ENCODE results near the gene GM2A. TPM values are rescaled to one million over a fixed set of nuclear protein-coding genes. Genes with fewer than 3 reads are reported as not detected.

Gene GM2A
- total and polyA plus RNA-seq, 2 of the 13 experiments (the other 11 are each of a cell fraction or from before 2014, with no cell fraction given), result 14.6 to 29.6 TPM

GRCh38 chr5:151223447-151224264, 29.3 kb upstream of the GM2A start, which contains the start of gene CCDC69 (continued):
- TF ChIP-seq RNF219 (CRISPR knock-in tag; IDR thresholded peaks at IDR 0.05) (no peak), JARID2 (CRISPR knock-in tag; IDR thresholded peaks at IDR 0.05; ENCODE audit: insufficient replicate concordance) (no peak), SALL1 (CRISPR knock-in tag; IDR thresholded peaks at IDR 0.05) (peak; percentile 52), NKX3-1 (CRISPR knock-in tag; IDR thresholded peaks at IDR 0.05) (no peak), ZNF256 (CRISPR knock-in tag; conservative IDR thresholded peaks at IDR 0.05) (no peak), SRY (CRISPR knock-in tag; IDR thresholded peaks at IDR 0.05) (0 out of 2 replicates have a peak, but pooled peaks have one; percentile 37), MIXL1 (CRISPR knock-in tag; IDR thresholded peaks at IDR 0.05) (no peak), KLF15 (CRISPR knock-in tag; IDR thresholded peaks at IDR 0.05; ENCODE audit: borderline replicate concordance) (no peak), MAFF (IDR thresholded peaks at IDR 0.05; ENCODE audit: low read depth, low read length) (no peak), ZNF616 (CRISPR knock-in tag; IDR thresholded peaks at IDR 0.05; ENCODE audit: low read depth) (no peak), GATA4 (IDR thresholded peaks at IDR 0.05; ENCODE audit: borderline replicate concordance, low read depth) (0 out of 2 replicates have a peak, but pooled peaks have one; percentile 10), ARID5B (CRISPR knock-in tag; IDR thresholded peaks at IDR 0.05) (peak; percentile 50; the same call in 1 of the 2 replicates), ZNF142 (CRISPR knock-in tag; IDR thresholded peaks at IDR 0.05) (no peak; the same call in 1 of the 2 replicates), THAP7 (CRISPR knock-in tag; IDR thresholded peaks at IDR 0.05) (no peak), CAMTA2 (CRISPR knock-in tag; IDR thresholded peaks at IDR 0.05; ENCODE audit: borderline replicate concordance) (no peak)
